ENCODE data around the gene ZNF609. TPM values are rescaled to one million over a fixed set of nuclear protein-coding genes. Genes with fewer than 3 reads are reported as not detected.
"Not testable (repeated sequence)": the region's sequence is repeated elsewhere in the genome, so short reads cannot be mapped to it uniquely, and the experiment has no call there.

ZNF609 gene
- total RNA-seq, 1 experiment from 2014 or later = 17.7 TPM

DNA sequence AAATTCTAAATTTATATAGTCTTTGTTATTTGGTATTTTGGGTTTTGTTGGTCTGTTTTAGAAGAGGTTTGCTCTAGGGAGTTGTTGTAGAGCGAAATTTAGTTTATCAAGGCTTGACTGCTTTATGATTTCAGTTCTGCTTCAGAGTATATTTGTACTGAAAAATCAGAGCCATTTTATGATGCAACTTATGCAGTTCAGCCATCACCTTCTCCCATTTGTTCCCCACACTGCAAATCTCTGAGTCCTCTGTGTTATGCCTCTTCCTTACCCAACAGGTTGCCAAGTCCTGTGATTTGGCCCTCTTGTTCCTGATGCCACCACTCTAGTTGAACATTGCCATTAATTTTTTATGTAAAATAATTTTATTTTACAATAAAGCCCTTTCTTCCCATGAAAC, 140.4 kb downstream of the ZNF609 start:
- no peaks in the 10 kb centered on the region for H3K36me3 ChIP-seq
- H3K27ac ChIP-seq = no peak overlapping the region
- H3K27me3 ChIP-seq (replicated peaks) = no peaks in the 10 kb centered on the region
- no peak overlapping the region for H3K4me3 ChIP-seq
- peaks cover 15% of the 10 kb centered on the region for H3K4me1 ChIP-seq (replicated peaks)
- DNase-seq (ENCODE audit: low read depth in 1 of 2, low spot score in 2 of 2) = no peak
- H3K9me3 ChIP-seq (replicated peaks) = no peaks in the 10 kb centered on the region

DNA sequence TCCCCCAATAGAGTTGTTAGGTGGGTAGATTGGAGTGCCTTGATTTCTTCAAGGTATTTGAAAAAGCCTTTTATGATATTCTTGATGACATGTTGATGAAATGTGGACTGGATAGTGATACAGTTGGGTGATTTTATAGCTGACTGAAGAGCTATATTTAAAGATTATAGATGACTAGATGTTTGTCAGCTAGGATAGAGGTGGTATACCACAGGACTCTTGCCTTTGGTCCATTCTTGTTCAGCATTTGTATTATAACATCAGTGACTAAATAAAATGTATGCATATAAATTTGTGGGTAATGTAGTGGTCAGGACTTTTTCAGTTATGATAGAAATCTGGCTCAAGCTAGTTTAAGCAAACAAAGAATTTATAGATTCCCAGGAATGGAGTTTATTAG, 143.9 kb downstream of the ZNF609 start:
- H3K4me3 ChIP-seq = no peak overlapping the region
- H3K4me1 ChIP-seq (replicated peaks) = peaks cover 12% of the 10 kb centered on the region
- H3K27me3 ChIP-seq (replicated peaks) = no peaks in the 10 kb centered on the region
- no peaks in the 10 kb centered on the region for H3K36me3 ChIP-seq
- DNase-seq (ENCODE audit: low read depth in 1 of 2, low spot score in 2 of 2) = no peak
- H3K9me3 ChIP-seq (replicated peaks) = no peaks in the 10 kb centered on the region
- H3K27ac ChIP-seq = no peak overlapping the region

DNA sequence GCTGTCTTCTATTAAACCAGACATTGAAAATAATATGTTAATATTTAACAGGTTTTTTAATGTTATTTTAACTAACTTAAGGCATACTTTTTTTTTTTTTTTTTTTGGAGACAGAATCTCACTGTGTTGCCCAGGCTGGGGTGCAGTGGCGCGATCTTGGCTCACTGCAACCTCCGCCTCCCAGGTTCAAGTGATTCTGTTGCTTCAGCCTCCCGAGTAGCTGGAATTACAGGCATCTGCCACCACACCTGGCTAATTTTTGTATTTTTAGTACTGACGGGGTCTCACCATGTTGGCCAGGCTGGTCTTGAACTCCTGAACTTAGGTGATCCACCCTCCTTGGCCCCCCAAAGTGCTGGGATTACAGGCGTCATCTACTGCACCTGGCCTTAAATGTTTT, 147.0 kb downstream of the ZNF609 start:
- H3K27ac ChIP-seq; H3K36me3 ChIP-seq; H3K27me3 ChIP-seq (replicated peaks); H3K4me3 ChIP-seq; H3K9me3 ChIP-seq (replicated peaks); DNase-seq (ENCODE audit: low read depth in 1 of 2, low spot score in 2 of 2); H3K4me1 ChIP-seq (replicated peaks): not testable (repeated sequence)

DNA sequence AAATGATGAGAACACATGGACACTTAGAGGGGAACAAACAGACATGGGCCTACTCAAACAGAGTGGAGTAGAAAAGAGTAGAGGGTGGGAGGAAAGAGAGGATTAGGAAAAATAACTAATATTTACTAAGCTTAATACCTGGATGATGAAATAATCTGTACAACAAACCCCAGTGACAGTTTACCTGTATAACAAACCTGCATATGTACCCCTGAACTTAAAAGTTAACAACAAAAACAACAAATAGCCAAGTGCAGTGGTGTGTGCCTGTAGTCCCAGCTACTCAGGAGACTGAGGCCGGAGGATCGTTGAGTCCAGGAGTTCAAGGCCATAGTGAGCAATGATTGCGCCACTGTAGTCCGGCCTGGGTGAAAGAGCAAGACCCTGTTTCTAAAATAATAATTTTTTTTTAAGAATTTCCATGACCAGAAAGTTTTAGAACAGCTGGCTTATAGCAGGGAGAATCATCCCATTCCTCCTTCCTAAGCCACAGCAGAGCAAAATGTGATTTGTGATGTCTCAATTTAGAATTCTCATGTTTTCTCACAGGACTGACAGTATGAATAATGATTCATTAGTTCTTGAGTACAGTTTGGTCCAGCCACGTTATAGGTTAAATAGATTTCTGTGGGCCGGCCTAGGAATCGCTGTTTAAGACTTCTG, 150.0 kb downstream of the ZNF609 start:
- H3K27ac ChIP-seq = no peak overlapping the region
- DNase-seq (ENCODE audit: low read depth in 1 of 2, low spot score in 2 of 2) = no peak
- H3K27me3 ChIP-seq (replicated peaks) = no peaks in the 10 kb centered on the region
- no peaks in the 10 kb centered on the region for H3K9me3 ChIP-seq (replicated peaks)
- no peaks in the 10 kb centered on the region for H3K4me1 ChIP-seq (replicated peaks)
- no peak overlapping the region for H3K4me3 ChIP-seq
- no peaks in the 10 kb centered on the region for H3K36me3 ChIP-seq

DNA sequence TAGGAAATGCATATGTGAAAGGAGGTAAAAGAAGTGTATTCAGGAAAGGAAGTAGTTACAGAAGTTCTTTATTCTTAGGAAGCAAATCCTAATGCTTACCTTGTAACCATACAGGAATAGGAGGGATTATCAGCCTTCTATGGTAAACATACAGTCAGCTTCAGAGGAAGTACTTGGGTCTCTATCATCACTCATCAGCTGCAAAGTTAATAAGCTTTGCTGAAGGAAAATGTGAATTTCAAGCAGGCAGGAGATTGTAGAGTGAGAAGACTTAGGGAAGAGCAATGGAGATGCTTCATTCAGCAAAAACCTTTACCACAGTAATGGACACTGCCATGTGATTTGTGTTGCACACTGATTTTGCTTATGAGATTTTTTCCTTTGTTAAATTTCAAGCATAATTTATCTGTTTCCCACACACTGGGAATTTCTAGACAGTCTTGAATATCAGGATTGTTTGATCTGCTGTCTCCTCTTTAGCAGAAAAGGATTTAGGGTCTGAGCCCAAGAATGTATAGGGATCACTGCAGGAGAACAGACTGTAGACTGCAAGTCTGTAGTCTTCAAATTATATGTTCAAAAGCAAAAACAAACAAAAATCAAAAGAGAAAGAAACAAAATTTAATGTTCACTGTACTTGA, 150.8 kb downstream of the ZNF609 start:
- Histone ChIP-seq H3K27me3 (replicated peaks) (no peaks in the 10 kb centered on the region), H3K9me3 (replicated peaks) (no peaks in the 10 kb centered on the region), H3K4me1 (replicated peaks) (no peaks in the 10 kb centered on the region), H3K27ac (no peak overlapping the region), H3K36me3 (no peaks in the 10 kb centered on the region), H3K4me3 (no peak overlapping the region)
- DNase-seq (ENCODE audit: low read depth in 1 of 2, low spot score in 2 of 2) = no peak

DNA sequence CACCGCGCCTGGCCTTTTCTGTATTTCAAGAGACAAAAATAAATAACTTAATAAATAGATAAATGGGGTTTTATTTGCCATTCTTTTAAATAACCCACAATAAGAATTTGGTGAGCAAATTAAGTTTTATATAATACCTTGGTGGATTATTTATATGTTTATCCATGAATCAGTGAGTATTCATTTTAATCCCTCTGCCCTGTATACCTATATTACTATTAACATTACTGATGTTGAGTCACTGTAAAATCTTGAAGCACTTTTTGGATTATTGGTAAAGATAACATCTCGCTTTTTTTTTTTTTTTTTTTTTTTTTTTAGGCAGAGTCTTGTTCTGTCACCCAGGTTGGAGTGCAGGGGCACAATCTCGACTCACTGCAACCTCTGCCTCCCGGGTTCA, 154.1 kb downstream of the ZNF609 start:
- H3K27ac ChIP-seq = no peak overlapping the region
- no peak overlapping the region for H3K4me3 ChIP-seq
- no peaks in the 10 kb centered on the region for H3K36me3 ChIP-seq
- no peaks in the 10 kb centered on the region for H3K4me1 ChIP-seq (replicated peaks)
- no peaks in the 10 kb centered on the region for H3K9me3 ChIP-seq (replicated peaks)
- DNase-seq (ENCODE audit: low read depth in 1 of 2, low spot score in 2 of 2) = no peak
- H3K27me3 ChIP-seq (replicated peaks) = no peaks in the 10 kb centered on the region

DNA sequence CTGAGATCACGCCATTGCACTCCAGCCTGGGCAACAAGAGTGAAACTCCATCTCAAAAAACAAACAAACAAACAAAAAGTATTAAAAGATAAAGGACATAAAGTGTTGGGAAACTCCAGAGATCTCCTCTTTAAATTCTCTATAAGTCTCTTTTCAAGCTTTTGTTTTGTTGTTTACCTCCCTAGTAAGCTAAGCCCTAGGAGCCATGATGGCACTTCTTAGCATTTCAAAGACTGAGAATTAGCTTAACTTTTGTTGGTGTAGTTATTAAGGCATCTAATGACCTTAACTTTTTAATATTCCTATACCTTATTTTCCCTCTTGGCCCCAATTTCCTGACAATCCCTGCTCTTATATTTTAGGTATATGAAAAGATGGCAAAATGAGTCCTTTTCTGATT, 157.3 kb downstream of the ZNF609 start:
- Histone ChIP-seq H3K4me3 (no peak overlapping the region), H3K4me1 (replicated peaks) (no peaks in the 10 kb centered on the region), H3K27me3 (replicated peaks) (no peaks in the 10 kb centered on the region), H3K27ac (no peak overlapping the region), H3K9me3 (replicated peaks) (no peaks in the 10 kb centered on the region), H3K36me3 (0 out of 2 replicates have a peak, but pooled peaks cover 3% of the 10 kb centered on the region)
- DNase-seq (ENCODE audit: low read depth in 1 of 2, low spot score in 2 of 2) = no peak

DNA sequence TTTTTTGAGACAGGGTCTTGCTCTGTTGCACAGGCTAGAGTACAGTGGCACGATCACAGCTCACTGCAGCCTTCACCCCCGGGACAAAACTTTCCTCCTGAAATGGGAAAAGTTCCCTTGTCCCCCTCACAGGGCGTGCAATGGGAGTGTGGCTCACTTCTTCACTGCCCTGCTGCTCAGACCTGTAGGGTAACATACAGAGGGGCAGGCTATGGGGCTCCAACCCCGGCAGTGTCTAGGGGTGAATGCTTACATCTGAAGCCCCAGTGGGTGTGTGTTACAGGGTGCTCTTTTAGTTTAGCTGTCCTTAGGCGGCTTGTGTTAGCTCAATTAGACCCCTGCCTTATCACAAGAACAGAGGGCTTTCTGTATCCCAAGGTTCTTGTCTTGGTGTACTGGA, 157.8 kb downstream of the ZNF609 start:
- 0 out of 2 replicates have a peak, but pooled peaks cover 7% of the 10 kb centered on the region for H3K36me3 ChIP-seq
- no peak overlapping the region for H3K4me3 ChIP-seq
- H3K9me3 ChIP-seq (replicated peaks) = no peaks in the 10 kb centered on the region
- H3K27ac ChIP-seq = no peak overlapping the region
- no peaks in the 10 kb centered on the region for H3K27me3 ChIP-seq (replicated peaks)
- DNase-seq (ENCODE audit: low read depth in 1 of 2, low spot score in 2 of 2) = no peak
- no peaks in the 10 kb centered on the region for H3K4me1 ChIP-seq (replicated peaks)

DNA sequence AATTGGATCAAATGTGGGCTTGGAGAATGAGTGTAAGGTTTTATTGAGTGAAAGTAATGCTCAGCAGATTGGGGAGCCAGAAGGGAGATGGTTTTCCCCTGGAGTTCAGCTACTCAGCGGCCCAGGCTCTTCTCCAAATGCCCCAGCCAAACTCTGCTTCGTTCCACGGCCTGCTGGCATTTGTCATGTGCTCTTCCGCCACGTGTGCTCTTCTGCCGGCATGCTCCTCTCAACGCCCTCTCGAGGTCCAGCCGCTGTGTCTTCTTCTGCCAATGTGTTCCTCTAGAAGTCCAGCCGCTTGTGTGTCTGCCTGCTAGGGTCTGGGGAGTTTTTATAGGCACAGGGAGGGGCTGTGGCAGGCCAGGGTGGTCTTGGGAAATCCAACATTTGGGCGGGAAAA, 158.2 kb downstream of the ZNF609 start:
- Histone ChIP-seq H3K36me3 (0 out of 2 replicates have a peak, but pooled peaks cover 9% of the 10 kb centered on the region), H3K4me1 (replicated peaks) (no peaks in the 10 kb centered on the region), H3K9me3 (replicated peaks) (no peaks in the 10 kb centered on the region), H3K27me3 (replicated peaks) (no peaks in the 10 kb centered on the region), H3K4me3 (no peak overlapping the region), H3K27ac (no peak overlapping the region)
- no peak for DNase-seq (ENCODE audit: low read depth in 1 of 2, low spot score in 2 of 2)

DNA sequence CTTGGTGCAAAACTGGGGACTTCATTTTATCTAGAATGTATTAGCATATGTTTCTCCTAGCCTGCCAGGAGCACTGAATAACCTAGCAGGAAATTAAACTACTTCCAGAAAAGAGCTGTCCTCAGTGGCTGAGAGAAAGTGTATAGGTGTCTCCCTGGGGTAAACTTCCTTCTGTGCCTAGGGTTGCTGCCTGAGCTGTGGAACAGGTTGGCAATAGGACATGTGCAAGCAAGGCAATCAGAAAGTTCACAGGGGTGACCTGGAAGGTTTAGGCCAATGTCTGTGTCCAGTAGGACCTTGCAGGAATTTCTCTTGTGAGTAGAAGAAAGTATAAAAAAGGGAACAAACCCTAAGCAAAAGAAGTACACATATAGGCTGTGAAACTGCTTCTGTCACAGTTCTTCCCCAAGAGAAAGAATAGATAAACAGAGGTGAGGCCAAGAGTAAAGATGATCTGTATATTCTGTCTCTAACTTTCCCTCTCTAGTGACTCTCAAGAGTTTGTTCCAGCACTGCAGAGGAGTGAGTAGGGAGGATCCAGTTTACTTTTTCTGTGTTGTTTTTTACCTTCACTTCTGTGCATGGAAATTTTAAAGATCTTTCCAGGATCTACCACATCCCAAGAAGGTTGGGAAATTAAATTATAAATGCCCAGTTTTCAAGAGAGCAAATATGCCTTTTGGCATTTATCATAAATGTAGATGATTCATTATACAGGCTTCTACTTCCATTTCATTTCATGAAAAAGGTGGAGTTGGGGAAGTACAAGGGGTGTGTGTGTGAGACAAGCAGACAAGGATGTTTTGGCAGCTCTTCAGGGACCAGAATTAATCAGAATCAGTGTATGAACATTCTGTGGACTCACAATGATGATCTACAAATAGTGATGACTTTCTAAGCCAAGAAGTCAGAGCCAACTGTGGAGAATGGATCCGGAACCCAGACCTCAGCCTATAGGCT, 159.8 kb downstream of the ZNF609 start:
- Histone ChIP-seq H3K9me3 (replicated peaks) (no peaks in the 10 kb centered on the region), H3K27me3 (replicated peaks) (no peaks in the 10 kb centered on the region), H3K27ac (no peak overlapping the region), H3K4me1 (replicated peaks) (no peaks in the 10 kb centered on the region), H3K36me3 (peaks cover 14% of the 10 kb centered on the region; the same call in 1 of the 2 replicates), H3K4me3 (no peak overlapping the region)
- no peak for DNase-seq (ENCODE audit: low read depth in 1 of 2, low spot score in 2 of 2)

DNA sequence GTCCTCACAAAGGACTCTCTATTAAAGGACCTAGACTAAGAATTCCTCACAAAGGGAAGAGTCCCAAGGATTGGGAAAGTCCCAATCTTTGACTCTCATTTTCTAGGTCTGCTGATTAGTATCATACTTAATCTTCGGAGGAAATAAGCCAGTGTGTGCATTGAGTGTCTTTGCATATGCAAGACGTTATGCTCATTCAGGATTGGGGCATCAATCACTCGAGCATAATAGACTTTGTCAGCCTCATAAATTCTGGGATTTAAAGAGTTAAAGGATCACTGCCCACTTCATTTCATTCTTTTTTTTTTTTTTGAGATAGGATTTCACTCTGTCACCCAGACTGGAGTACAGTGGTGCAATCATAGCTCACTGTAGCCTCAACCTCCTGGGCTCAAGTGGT, 160.7 kb downstream of the ZNF609 start:
- Histone ChIP-seq H3K9me3 (replicated peaks) (no peaks in the 10 kb centered on the region), H3K36me3 (peaks cover 14% of the 10 kb centered on the region; the same call in 1 of the 2 replicates), H3K27ac (no peak overlapping the region), H3K27me3 (replicated peaks) (no peaks in the 10 kb centered on the region), H3K4me1 (replicated peaks) (no peaks in the 10 kb centered on the region), H3K4me3 (no peak overlapping the region)
- no peak for DNase-seq (ENCODE audit: low read depth in 1 of 2, low spot score in 2 of 2)

DNA sequence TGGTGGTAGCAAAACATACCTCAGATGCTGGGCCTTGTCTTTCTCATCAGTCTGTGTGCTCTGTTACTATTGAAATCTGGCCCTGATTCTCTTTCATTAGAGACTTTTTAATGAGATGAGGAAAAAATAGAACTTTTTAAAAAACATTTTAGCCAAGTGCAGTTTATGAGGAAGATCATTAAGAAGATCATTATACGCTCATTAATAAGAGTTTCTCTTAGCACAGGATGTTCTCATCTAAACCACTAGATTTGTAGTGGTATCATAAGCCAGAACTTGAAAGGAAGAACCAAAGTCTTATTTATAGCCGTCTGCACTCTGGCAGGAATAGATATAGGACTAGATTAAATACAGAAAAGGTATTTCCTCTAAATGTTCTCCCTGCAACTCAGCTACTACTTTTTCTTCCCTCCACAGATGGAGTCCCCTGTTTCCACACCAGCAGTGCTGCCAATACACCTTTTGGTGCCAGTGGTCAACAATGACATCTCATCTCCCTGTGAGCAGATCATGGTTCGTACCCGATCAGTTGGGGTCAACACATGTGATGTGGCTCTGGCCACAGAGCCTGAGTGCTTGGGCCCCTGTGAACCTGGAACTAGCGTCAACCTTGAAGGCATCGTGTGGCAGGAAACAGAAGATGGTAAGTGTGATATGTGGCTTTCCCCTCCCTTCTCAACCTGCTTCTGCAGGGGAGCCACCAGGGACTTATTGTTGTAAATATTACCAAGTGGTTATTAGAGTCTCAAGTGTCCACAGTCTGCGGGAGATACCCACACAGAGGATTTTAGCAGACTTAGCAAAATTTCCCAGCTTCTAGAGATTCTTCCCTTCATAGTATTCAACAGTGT, 162.3 kb downstream of the ZNF609 start:
- Histone ChIP-seq H3K27me3 (replicated peaks) (no peaks in the 10 kb centered on the region), H3K4me3 (no peak overlapping the region), H3K27ac (no peak overlapping the region), H3K4me1 (replicated peaks) (no peaks in the 10 kb centered on the region), H3K36me3 (peaks cover 14% of the 10 kb centered on the region; the same call in 1 of the 2 replicates), H3K9me3 (replicated peaks) (no peaks in the 10 kb centered on the region)
- no peak for DNase-seq (ENCODE audit: low read depth in 1 of 2, low spot score in 2 of 2)

DNA sequence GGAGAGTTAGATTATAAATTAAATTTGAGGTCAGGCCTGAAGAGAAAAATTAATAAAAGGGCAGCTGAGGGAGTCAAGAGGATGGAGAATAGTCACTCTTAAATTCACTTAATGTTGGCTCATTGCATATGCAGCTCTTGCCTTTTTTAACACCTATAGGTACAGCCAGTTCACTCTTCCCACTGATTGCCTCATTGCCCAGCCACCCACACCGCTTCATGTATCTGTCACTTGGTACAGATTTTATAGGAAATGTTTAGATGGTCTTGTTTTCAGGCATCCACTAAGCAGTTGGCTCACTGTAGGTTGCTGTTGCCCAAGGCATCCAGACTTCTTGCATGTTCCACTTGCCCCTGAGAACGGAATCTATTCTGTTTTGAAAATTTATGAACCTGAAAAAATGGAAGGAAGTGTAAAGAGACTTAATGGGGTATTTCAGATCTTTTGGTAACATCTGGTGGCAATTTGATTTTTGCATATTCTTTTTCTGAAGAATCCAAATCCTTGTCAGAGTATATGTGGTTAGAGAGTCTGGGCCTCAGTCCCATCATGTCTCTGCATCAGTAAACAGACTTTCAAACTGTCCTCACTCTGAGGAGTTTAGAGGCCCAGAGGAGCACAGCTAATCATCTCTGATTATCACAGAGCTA, 163.1 kb downstream of the ZNF609 start:
- Histone ChIP-seq H3K4me3 (no peak overlapping the region), H3K36me3 (peaks cover 14% of the 10 kb centered on the region; the same call in 1 of the 2 replicates), H3K27ac (no peak overlapping the region), H3K4me1 (replicated peaks) (no peaks in the 10 kb centered on the region), H3K9me3 (replicated peaks) (no peaks in the 10 kb centered on the region), H3K27me3 (replicated peaks) (no peaks in the 10 kb centered on the region)
- DNase-seq (ENCODE audit: low read depth in 1 of 2, low spot score in 2 of 2) = no peak

All from SJSA1 (cell line).